Midbrain (tissue), 1 donor: ENCODE measurements around the gene CXCR6.
A peak's percentile ranks its signal among the peaks of the same experiment; 100 is the strongest.

Source experiments
- DNase-seq: peaks from one replicate; lab custom pipeline; 2025; lab: John Stamatoyannopoulos, UW

The CXCR6 gene

DNA sequence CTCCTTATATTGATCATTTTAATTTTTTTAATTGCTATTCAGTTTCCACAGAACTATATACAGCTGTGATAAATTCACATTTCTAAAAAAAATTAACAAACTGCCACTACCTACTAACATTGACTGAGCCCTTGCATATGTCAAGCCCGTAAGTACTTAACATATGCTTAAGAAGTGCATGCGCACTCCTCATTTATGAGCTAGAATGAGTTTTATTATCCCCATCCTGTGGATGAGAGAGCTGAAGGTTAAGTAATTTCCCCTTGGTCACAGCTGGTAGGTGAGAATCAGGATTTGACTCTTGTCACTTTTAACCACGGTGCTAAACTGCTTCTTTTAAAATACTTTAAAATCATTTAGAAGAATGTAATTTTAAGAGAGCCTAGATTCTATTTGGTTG is 25.9 kb downstream of the CXCR6 start:
- DNase-seq: no peak

DNA sequence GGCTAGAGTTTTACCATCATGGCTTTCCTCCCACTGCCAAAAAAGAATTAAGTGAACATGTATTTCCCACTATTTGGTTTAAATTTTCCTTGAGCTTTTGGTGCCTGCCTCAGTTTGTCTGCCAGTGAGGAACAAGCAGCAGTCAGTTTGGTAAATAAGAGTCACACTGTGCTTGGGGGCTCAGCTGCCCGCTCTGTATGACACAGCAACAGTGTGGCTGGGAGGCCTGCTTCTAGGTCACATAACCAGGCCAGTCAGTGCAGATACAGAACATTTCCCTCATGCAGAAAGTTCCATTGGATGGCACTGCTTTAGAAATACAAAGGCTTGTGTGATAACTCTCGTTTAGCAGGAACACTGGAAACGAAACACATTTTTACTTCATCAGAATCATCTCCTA is 26.7 kb downstream of the CXCR6 start:
- DNase-seq: no peak

DNA sequence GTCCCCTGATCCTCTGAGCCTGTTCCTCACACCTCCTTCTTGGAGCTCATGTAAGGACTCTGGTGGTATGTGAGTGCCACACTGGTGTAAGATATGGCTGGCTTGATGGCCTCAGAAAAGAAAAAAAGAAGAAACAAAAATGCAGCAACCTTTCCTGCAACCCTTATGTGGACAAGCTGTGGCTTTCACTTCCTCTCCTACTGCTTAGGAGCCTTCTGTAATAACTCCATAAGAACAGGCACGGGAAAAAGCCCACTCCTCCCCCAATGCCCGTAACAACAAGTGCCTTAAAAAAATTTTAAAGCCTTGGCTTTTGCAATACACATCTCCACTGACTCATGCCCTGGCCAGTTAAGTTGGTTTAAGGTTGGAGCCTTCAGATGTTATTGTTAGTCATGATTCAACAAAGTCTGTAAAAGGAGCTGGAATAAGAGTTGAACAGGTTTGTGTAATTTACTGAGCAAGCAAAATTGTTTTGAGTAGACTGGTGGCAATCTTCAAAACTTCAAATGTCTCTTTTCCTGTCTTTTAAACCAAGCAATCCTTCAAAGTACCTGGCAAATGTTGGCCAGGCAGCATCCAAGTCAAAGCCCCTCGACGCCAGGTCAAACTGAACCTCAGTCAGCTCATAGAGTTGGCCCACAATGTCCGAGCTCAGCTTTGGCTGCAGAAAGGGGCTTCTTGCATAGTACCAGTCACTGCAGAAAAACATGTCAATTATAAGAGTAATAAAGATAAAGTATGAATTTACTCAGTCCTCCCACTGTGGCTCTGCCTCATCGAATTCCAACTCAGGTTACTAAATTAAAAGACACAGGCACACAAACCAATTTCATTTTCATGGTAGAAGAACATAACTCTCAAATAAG is 29.5 kb downstream of the CXCR6 start:
- no peak for DNase-seq

DNA sequence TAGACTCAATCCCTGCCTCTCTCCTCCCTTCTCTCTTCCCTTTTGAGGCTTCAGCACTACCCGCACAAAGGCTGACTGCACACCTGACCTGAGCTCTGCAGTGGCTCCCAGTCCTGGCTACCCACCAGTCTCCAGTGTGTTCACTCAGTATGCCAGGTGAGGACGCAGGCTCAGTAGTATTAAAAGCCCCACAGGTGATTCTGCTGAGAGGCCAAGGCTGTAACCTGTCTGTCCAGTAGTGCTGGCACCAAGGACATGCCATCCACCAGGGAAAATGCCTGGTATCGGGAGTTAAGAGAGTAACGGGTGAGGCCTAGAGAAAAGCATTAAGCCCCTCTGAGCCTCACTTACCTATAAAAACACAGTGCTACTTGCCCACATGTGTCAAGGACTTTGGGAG is 31.4 kb downstream of the CXCR6 start:
- DNase-seq: no peak

DNA sequence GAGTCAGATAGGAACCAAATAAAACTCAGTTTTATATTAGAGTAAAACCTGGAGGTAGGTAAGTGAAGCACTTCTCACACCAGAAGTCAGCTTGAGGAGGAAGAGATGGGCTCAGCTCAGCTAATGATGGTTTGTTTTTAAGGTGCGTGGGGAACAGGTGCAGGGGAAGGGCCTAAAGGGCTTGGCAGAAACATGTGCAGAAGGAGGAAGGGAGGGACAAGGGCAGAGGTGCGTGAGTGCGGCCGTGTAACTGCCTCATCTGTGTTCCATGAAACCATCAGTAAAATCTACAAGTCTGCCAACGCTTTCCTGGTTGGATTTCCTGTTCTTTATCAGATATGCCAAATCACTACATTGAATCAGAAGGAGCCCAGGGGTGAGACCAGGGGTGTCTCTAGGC is 32.4 kb downstream of the CXCR6 start:
- DNase-seq: no peak

DNA sequence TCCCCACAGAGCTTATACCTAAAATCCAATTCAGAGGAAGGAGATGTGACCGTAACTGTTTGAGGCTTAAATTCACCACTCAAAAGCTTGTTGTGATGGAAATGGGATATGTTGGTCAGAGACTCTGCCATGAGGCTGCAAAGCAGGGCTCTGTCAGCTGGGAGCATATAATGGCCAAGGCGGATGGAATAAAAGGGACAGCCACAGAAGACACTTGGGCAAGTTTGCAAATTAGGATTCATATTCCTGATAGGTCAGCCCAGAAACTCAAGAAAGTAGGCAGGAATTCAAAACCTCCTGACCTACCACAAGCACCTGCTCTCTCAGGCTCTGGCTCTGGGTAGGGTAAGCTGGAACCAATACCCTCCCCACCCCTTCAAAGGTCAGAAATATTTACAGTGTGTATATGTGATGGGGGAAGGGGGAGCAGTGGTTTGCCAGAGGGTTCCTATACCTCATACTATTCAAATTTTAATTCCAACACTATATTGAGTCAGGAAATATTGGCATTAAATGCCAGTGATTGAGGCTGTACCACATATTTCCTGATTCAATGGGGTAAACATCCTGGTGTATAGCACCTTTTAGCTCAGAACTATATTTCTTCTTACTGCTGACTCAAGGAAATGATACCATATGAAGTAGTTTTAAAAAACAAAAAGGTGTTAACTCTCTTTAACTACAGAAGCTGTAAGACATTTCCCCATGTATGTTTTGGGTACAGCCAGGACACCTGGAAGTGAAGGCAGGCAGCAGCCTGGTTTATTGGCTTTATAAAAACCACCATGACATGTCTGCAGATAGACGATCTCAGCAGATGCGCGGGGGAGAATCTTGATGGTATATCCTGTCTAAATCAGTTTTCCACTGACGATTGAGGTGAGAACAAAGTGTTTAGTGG is 33.2 kb downstream of the CXCR6 start:
- no peak for DNase-seq

DNA sequence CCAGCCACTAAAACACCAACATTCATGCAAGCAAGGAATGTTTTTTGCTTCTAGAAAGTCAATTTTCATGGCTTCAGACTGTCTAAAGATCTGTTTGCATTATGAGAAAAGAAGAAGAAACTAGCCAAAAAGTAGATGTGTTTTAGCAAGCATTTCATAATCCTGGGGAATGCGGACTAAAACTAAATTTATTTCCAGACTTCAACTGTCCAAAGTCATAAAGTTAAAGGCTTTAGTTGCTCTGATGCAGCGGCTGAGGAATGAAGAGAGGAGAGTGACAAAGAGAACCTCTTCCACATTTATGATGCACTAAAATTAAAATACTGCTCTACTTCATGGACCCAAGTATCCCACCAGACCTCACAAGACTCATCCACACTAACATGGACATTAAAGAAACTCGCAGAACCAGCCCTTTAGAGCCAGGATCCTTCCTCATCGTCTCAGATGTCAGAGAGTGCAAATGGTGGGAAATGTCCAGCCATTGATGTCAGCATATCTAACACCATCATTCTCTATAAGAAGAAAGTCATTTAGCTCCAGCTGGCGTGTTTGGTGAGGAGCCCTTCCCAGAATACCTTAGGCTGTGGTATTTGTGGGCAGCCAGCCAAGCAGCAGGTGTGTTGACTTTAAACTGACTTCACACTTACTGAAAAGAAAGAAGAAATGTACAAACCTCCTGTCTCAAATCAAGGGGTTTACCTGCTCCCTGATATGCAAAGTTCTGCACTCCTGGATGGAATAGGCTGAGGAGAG is 34.9 kb downstream of the CXCR6 start:
- no peak for DNase-seq

DNA sequence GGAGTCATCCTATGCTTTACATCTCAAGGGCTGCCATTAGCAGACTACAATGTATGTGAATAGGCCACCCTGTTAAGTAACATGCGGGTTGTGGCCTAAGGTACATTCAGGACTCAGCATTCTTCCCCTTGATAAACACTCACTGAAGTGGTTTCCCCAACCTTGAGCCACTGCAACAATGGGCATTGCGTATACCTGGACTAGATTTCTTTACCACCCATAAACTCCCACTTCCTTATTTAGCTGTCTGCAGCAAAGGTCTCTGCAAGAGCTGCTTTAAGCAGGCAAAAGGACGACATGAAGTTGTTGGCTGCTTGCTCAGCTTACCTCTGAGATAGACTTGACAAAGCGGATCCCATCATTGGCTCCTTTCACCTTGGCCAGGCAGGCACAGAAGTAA is 36.1 kb downstream of the CXCR6 start:
- no peak for DNase-seq

DNA sequence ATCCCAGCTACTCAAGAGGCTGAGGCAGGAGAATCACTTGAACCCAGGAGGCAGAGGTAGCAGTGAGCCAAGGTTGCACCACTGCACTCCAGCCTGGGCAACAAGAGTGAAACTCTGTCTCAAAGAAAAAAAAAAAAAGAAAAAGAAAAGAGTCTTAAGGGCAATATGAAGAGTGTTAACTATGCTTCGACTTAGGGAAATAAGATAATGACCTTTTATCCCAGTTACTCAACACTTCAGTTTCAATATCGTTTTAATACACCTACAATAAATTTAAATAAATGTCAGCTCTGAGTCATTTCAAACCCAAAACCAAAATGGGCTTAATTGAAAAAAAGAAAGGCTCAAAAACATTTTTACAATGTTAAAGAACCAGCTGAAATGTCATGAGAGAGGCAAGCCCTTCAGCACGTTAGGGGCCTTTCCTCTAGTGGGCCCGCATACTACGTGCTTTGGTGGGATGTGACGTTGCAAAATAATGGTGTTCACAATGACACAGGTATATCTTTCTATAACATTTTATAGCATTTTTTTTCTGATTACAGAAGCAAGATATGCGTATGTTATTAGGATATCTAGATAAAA is 37.1 kb downstream of the CXCR6 start:
- no peak for DNase-seq

DNA sequence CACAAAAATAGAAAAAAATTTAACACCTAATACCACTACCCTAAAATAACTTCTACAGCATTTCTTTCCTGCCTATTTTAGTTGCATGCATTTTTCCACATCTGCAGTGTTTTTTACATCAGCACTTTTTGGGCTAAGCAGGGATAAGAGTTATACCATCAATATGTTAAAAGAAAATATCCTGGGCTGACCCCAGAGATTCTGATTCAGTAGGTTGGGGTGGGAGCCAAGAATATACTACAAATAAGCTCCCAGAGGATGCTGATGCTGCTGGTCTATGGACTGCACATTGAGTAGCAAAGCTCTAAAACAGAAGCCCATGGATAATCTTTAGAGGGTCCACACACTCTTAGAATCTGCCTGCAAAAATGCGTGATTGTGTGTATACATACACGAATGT is 37.6 kb downstream of the CXCR6 start:
- no peak for DNase-seq

DNA sequence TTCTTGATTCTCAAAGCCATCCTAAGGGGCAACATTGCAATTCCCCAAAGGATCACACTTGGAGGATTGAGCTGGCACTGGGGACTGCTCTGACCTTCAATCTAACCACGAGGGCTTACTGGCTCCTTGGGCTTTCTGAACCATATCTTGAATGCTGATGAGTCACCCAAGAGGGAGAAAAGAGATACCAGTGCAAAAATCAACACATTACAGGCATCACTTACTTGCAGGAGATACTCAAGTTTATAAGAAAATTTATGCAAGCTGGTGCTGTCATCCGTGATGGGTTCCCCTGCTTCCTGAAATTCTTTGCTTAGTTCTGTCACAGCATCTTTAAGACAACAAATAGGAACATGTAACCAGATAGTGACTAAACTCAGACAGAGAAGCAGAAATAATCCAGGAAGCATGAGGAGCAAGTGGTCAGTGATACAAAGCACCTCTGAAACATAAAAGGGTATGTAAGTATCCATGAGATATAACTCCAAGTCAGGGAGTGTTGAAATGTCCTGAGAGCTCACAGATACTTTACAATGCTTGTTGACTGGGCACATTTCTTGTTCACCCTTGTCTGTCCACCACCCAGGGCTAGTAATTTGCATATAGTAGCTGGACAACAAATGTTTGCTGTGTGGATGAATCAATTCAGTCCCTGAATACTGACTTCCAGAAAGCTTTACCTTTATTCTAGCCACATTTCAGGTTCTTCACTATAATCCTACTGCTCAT is 38.2 kb downstream of the CXCR6 start:
- DNase-seq: no peak

DNA sequence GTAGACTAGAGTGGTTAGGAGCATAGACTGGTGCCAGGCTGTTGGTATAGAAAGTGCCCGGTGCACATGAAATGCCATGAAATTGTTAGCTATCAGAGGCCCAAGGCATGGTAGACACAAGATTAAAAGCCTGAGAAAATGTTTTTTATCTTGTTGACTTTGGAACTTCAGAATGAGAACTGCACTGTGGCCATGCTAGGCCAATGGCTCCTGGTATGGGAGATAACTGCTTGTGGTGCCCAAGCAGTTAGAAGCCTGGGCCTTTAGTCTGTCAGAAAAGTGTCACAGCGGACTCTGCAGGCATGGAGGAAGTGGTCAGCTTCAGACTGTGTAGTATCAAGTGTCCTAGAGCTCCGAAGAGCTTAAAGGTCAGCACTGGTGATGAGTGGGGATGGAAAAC is 40.5 kb downstream of the CXCR6 start:
- no peak for DNase-seq

DNA sequence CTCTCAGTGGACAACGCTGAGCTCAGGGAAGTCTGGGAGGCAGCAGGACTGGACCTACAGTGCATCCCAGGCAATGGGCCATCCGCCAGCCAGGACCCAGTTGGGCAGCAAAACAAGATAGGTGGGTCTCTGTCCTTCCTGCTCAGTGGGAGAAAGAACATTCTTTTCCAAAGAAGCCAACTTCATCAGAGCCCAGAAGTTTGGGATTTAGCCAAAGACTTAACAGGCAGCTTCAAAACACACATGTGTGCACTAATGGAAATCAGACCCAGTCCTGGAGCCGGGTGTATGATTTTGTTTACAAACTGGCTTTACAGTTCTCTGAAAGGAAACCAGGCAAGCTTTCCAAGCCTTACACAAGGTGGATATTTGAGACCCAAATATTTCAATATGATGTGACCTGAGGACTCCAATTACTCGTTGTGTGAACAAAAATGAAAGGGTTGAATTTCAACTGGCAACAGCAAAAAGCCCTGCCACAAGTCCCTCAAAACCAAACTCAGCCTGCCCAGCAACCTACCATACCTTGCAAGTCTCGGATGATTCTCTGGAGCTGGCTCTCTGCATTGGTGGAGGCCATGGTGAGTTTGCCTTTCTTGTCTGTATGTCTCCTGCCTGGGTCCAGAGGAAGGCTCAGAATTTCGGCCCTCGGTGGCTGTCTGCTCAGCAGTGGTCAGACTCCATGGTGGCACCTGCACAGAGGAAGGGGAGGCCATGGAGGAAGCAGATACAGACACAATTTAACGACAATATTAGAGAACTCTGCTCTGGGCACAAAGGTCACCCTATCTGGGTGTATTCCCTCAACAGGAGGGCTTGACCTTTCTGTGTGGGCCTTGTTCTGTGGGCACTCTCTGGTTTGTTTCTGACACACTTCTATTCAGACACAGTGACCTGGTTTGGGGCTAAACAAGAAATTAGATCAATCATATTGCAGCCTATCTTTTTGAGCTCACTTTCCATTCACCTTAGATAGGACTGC is 41.4 kb downstream of the CXCR6 start:
- no peak for DNase-seq

DNA sequence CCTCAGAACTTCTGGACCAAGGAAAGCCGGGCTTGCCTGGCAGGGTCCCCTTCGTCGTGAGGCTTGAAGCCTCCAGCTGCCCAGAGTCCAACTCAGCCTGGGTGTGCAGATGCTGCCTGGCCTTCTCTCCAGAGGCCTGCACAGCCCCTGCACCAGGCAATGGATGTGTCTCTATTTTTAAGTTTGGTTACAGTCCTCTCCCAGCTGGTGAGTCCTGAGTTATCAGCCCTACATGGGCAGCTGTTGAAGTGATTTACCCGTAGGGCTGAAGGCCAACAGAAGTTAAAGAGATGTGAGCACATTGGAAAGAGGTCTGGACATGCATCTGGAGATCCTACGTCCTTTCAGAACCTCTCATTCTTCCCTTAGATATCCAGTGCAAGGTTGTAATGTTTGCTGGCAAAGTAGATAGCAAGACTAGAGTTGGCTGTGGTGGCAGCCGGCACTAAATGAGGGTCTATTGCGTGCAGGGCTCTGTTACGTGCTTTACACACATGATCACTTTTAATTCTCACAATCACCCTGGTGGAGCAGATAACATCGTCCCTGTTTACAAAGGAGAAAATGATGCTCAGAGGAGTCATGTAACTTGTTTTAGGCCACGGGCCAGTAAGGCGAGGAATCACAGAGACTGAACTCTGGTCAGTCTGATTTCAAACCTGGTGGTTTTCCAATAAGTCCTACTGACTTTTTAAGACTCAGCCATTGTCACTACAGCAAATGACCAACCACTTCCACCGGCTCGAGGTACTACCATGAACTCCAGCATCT is 42.5 kb downstream of the CXCR6 start:
- DNase-seq: no peak

DNA sequence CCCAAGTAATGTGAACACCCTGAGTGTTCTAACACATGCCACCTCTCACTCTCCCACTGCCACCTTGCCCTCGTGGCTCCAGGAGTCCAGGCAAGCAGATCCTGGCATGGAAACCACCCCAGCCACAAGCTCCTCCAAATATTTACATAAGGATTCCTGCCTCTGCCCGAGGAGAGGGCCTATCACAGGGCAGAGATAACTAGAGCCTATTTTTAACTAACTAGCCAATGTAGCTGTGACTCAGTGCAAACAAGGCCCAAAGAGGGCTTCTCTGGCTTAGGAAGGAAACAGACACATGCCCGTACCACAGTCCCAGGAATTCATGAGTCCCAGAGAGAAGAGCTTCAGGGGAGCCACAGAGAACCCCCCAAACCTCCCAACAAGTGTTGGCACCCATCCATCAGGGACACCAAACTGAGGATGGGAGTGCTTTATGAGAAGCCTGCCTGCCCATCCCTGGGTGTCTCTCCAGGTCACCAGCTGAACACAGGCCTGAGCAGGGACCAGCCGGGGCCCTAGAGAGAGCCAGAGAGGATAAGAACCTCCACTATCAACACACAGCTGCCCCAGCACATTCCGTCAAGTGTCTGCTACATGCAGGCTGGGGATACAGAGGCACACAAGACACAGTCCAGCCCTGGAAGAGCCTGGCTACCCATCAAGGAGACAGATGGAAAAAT is 43.2 kb downstream of the CXCR6 start:
- no peak for DNase-seq

DNA sequence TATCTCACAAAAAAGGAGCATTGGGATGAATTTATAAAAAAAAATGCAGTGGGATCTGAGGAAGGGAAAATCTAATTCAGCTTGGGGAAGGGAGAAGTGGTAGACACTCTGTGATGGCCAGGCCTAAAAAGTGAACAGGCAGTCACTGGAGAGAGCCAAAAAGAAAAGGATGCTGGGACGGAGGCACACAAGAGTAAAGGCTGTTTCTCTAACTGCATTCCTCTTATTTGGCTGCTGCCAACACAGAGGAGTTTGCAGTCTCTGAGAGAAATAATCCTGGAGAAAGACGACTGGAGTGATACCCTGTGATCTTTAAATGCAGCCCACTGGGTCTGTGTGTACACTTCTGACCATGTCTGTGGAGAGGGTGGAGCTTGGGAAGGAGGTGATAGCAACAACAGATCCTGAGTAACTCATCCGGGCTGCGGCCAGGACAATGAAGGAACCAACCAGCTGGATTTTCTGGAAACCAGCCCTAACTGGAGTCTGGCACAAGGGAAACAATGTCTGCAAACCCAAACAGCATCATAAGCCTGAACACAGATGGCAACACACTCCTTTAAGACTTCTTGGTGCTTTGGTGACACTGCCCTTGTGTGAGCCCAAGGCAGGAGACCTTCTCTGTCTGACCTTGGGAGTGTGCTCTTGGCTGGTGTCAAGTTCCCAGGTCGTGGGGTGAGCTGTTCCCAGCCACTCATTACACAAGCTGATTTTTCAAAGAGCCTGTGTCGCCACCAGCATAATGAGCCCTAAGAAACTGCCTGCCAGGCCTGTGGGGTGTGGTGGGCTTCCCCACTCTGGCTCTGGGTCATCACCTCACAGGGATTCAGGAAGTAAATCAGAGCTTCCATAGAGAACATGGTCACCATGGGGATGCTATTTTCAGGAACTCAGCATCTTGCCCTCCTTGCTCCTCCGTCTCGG is 44.4 kb downstream of the CXCR6 start:
- peak; percentile 68 for DNase-seq

DNA sequence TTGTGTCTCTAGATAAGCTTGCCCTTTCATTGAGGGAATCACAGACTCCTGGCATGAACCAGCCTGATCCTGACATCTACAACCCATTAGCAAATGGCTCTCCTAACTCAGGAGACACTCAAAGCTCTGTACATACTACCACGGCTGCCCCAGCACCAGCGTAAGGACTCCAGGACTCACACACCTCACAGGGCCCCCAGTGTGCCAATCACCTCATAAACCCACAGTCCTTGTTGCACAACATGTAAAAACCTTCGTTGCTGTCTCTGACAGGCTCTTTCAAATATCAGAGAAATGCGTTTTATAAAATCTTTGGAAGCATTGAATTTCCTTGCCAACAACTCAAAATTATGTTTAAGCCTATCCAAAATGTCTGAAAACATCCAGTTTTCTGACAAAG is 45.1 kb downstream of the CXCR6 start:
- no peak for DNase-seq

DNA sequence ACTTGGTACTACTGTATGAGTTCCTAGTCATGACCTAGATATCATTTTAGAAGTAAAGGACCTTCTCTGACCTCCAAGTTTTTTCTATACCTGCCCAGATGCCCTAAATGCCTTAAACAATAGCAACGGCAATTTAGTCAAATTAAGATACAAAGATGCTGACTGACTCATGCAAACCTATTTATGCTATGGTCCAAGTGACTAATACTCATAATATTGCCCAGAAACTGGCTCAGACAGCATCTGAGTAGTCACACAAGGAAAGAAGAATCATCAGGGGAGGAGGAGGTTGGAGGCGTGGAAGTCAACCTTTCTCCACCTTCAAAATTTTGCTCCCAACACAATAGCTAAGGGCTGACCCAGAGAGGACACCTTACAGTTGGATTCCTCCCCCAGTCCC is 45.5 kb downstream of the CXCR6 start:
- no peak for DNase-seq
